ENCODE measurements around the gene RALY. TPM values are rescaled to one million over a fixed set of nuclear protein-coding genes. Genes with fewer than 3 reads are reported as not detected.

Gene RALY
- total and polyA plus RNA-seq, 2 of the 4 experiments (the other 2 are of a cell fraction) = 46.2 to 115 TPM

- H3K9me1 ChIP-seq (ENCODE audit: insufficient read depth, low read length) = peaks cover 16% of the 10 kb centered on the region
- H3K4me3 ChIP-seq (ENCODE audit: insufficient read depth, low read depth, low read length) = no peak overlapping the region
- no peak overlapping the region for H3K9ac ChIP-seq (ENCODE audit: low read depth, low read length)
- no peak overlapping the region for H2BK120ac ChIP-seq (ENCODE audit: low read depth, low read length)
- ChIA-PET CTCF (no interaction called here), POLR2A (ENCODE audit: unreplicated experiment) (no interaction called here)
- peaks cover 48 to 91% of the 10 kb centered on the region in 2 experiments for H3K79me1 ChIP-seq (ENCODE audit: low read depth in 1 of 2, low read length in 2 of 2)
- no peak overlapping the region for H4K5ac ChIP-seq (ENCODE audit: low read depth, low read length)
- no peak overlapping the region for H2AK5ac ChIP-seq (ENCODE audit: low read depth, low read length)
- H3K36me3 ChIP-seq (ENCODE audit: control insufficient read depth, insufficient read depth, low read length) = peaks cover 75% of the 10 kb centered on the region
- H3K27ac ChIP-seq (ENCODE audit: insufficient read depth, low read length) = no peak overlapping the region
- no peak overlapping the region for H3K4ac ChIP-seq (ENCODE audit: low read depth, low read length)
- BruUV-seq (replicated peaks) = no TSS peak
- H2AK9ac ChIP-seq (replicated peaks; ENCODE audit: low read depth, low read length, poor library complexity) = no peak overlapping the region
- H3K4me2 ChIP-seq (ENCODE audit: low read depth, low read length) = no peak overlapping the region
- DNase-seq (no peak), ATAC-seq (ENCODE audit: low read depth) (no peak)
- H4K8ac ChIP-seq (ENCODE audit: low read depth in 2 of 2, low read length in 2 of 2) = no peak overlapping the region
- no peak overlapping the region for H3K18ac ChIP-seq (ENCODE audit: low read depth, low read length)
- in situ Hi-C loops (cut with MboI; ENCODE audit: low sequenced_read_pairs) = no loop called here
- dilution Hi-C loops (cut with HindIII; ENCODE audit: low sequenced_read_pairs, unreplicated experiment) = no loop called here
- no peak overlapping the region for H4K91ac ChIP-seq (ENCODE audit: insufficient read depth, low read depth, low read length)
- peaks cover 55% of the 10 kb centered on the region for H4K20me1 ChIP-seq (ENCODE audit: insufficient read depth, low read length)
- H2BK15ac ChIP-seq (ENCODE audit: low read depth, low read length) = no peak overlapping the region
- TF ChIP-seq RFX5 (IDR thresholded peaks at IDR 0.05; ENCODE audit: low read depth, low read length) = no peak
- TF ChIP-seq CEBPB (IDR thresholded peaks at IDR 0.05; ENCODE audit: low read depth, low read length) = no peak
- TF ChIP-seq ELK1 (IDR thresholded peaks at IDR 0.05; ENCODE audit: borderline replicate concordance, low read depth, low read length) = no peak
- no peak for TF ChIP-seq RCOR1 (IDR thresholded peaks at IDR 0.05; ENCODE audit: insufficient replicate concordance, low read length)
- no peak for TF ChIP-seq POLR2A (IDR thresholded peaks at IDR 0.05; ENCODE audit: low read depth, low read length)
- TF ChIP-seq NFE2L2 (IDR thresholded peaks at IDR 0.05; ENCODE audit: low read depth, low read length) = no peak
- TF ChIP-seq CTCF (conservative IDR thresholded peaks at IDR 0.05; ENCODE audit: low read depth, low read length) = no peak
- TF ChIP-seq MXI1 (IDR thresholded peaks at IDR 0.05; ENCODE audit: borderline replicate concordance, low read depth, low read length) = no peak
- no peak for TF ChIP-seq MAZ (IDR thresholded peaks at IDR 0.05; ENCODE audit: borderline replicate concordance, low read depth, low read length)
- no peak for TF ChIP-seq FOS (IDR thresholded peaks at IDR 0.05; ENCODE audit: low read depth, low read length)
- TF ChIP-seq RAD21 (IDR thresholded peaks at IDR 0.05; ENCODE audit: low read length) = no peak
- no peak for TF ChIP-seq USF2 (IDR thresholded peaks at IDR 0.05; ENCODE audit: low read depth, low read length)
- TF ChIP-seq CHD1 (IDR thresholded peaks at IDR 0.05; ENCODE audit: low read depth, low read length) = no peak
- no peak for TF ChIP-seq SMC3 (IDR thresholded peaks at IDR 0.05; ENCODE audit: low read depth, low read length)
- no peak for TF ChIP-seq BHLHE40 (IDR thresholded peaks at IDR 0.05; ENCODE audit: low read depth, low read length)
- H3K14ac ChIP-seq (replicated peaks; ENCODE audit: low read depth, low read length) = no peak overlapping the region
- WGBS, 2 experiments (ENCODE audit: extremely low coverage in 2 of 2, insufficient read length in 1 of 2) = 40% methylated on average over 1 of the region's 20 CpGs; no CpG with 5 or more reads in 1 of the 2 experiments
- no peak overlapping the region for H3K23ac ChIP-seq (ENCODE audit: low read depth, low read length)
- no peaks in the 10 kb centered on the region for H3K27me3 ChIP-seq (ENCODE audit: control insufficient read depth, insufficient read depth, low read length)
- no peaks in the 10 kb centered on the region for H3K9me3 ChIP-seq (ENCODE audit: control insufficient read depth, insufficient read depth, low read length)
- peaks cover 4% of the 10 kb centered on the region; the same call in 1 of the 2 replicates for H3K4me1 ChIP-seq (ENCODE audit: control insufficient read depth, insufficient read depth, low read length)
- H2BK20ac ChIP-seq (ENCODE audit: low read depth, low read length) = no peak overlapping the region
- H2BK5ac ChIP-seq (ENCODE audit: low read depth, low read length, poor library complexity, severe bottlenecking) = no peak overlapping the region
- H3K56ac ChIP-seq (ENCODE audit: extremely low read depth, insufficient read depth, low read length) = no peak overlapping the region
- no peak overlapping the region for H2AFZ ChIP-seq (replicated peaks; ENCODE audit: low read length, poor library complexity)
- intact Hi-C loops (cut with micrococcal nuclease) = no loop called here
Observed at GRCh38 chr20:34076952-34077351, 83.2 kb downstream of the RALY start.

Measured in IMR-90 (cell line).